ENCODE data around the gene BRWD1. TPM values are rescaled to one million over a fixed set of nuclear protein-coding genes. Genes with fewer than 3 reads are reported as not detected.

Gene BRWD1
- total RNA-seq, 1 experiment from 2014 or later: 53.3 TPM

GRCh38 chr21:39183272-39184049 lies 130.0 kb downstream of the BRWD1 start, which contains the start of gene PSMG1 (continued):
- TF ChIP-seq ZNF532 (CRISPR knock-in tag; IDR thresholded peaks at IDR 0.05; ENCODE audit: borderline replicate concordance): peak; percentile 91
- peak; percentile 82; the same call in 1 of the 2 replicates for TF ChIP-seq ZNF232 (CRISPR knock-in tag; IDR thresholded peaks at IDR 0.05)
- TF ChIP-seq GABPB1 (CRISPR knock-in tag; IDR thresholded peaks at IDR 0.05): no peak
- TF ChIP-seq, protein P1, sequence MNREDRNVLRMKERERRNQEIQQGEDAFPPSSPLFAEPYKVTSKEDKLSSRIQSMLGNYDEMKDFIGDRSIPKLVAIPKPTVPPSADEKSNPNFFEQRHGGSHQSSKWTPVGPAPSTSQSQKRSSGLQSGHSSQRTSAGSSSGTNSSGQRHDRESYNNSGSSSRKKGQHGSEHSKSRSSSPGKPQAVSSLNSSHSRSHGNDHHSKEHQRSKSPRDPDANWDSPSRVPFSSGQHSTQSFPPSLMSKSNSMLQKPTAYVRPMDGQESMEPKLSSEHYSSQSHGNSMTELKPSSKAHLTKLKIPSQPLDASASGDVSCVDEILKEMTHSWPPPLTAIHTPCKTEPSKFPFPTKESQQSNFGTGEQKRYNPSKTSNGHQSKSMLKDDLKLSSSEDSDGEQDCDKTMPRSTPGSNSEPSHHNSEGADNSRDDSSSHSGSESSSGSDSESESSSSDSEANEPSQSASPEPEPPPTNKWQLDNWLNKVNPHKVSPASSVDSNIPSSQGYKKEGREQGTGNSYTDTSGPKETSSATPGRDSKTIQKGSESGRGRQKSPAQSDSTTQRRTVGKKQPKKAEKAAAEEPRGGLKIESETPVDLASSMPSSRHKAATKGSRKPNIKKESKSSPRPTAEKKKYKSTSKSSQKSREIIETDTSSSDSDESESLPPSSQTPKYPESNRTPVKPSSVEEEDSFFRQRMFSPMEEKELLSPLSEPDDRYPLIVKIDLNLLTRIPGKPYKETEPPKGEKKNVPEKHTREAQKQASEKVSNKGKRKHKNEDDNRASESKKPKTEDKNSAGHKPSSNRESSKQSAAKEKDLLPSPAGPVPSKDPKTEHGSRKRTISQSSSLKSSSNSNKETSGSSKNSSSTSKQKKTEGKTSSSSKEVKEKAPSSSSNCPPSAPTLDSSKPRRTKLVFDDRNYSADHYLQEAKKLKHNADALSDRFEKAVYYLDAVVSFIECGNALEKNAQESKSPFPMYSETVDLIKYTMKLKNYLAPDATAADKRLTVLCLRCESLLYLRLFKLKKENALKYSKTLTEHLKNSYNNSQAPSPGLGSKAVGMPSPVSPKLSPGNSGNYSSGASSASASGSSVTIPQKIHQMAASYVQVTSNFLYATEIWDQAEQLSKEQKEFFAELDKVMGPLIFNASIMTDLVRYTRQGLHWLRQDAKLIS (CRISPR knock-in tag; IDR thresholded peaks at IDR 0.05; ENCODE audit: borderline replicate concordance): peak; percentile 92; the same call in 1 of the 2 replicates
- TF ChIP-seq RORB (CRISPR knock-in tag; IDR thresholded peaks at IDR 0.05): no peak
- TF ChIP-seq ZNF396 (CRISPR knock-in tag; IDR thresholded peaks at IDR 0.05; ENCODE audit: borderline replicate concordance): no peak
- 0 out of 2 replicates have a peak, but pooled peaks have one; percentile 17 for TF ChIP-seq ATF1 (CRISPR knock-in tag; IDR thresholded peaks at IDR 0.05)
- no peak for TF ChIP-seq STAT6 (CRISPR knock-in tag; conservative IDR thresholded peaks at IDR 0.05; ENCODE audit: low read depth)
- no peak; the same call in 1 of the 2 replicates for TF ChIP-seq CDX4 (CRISPR knock-in tag; IDR thresholded peaks at IDR 0.05; ENCODE audit: borderline replicate concordance)
- no peak for TF ChIP-seq MXD4 (CRISPR knock-in tag; IDR thresholded peaks at IDR 0.05; ENCODE audit: borderline replicate concordance)
- TF ChIP-seq NR1H2 (CRISPR knock-in tag; IDR thresholded peaks at IDR 0.05): no peak
- peak; percentile 87 for TF ChIP-seq ZNF121 (CRISPR knock-in tag; IDR thresholded peaks at IDR 0.05)
- TF ChIP-seq, protein P2, sequence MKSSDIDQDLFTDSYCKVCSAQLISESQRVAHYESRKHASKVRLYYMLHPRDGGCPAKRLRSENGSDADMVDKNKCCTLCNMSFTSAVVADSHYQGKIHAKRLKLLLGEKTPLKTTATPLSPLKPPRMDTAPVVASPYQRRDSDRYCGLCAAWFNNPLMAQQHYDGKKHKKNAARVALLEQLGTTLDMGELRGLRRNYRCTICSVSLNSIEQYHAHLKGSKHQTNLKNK (CRISPR knock-in tag; IDR thresholded peaks at IDR 0.05): no peak
- TF ChIP-seq TEAD1 (CRISPR knock-in tag; IDR thresholded peaks at IDR 0.05): no peak
- TF ChIP-seq CREM (CRISPR knock-in tag; IDR thresholded peaks at IDR 0.05): 0 out of 2 replicates have a peak, but pooled peaks have one; percentile 79
- TF ChIP-seq TP53 (CRISPR knock-in tag; IDR thresholded peaks at IDR 0.05): no peak
- TF ChIP-seq NFE2L1 (CRISPR knock-in tag; IDR thresholded peaks at IDR 0.05): peak; percentile 43; the same call in 1 of the 2 replicates
- peak; percentile 78 for TF ChIP-seq PRRX2 (CRISPR knock-in tag; IDR thresholded peaks at IDR 0.05)
- no peak for TF ChIP-seq CBFB (CRISPR knock-in tag; IDR thresholded peaks at IDR 0.05; ENCODE audit: low read depth)
- 0 out of 2 replicates have a peak, but pooled peaks have one; percentile 45 for TF ChIP-seq IRF1 (CRISPR knock-in tag; IDR thresholded peaks at IDR 0.05)
- TF ChIP-seq USF2 (CRISPR knock-in tag; IDR thresholded peaks at IDR 0.05): peak; percentile 66
- no peak; the same call in 1 of the 2 replicates for TF ChIP-seq OVOL2 (CRISPR knock-in tag; IDR thresholded peaks at IDR 0.05; ENCODE audit: borderline replicate concordance)
- peak; percentile 89 for TF ChIP-seq SMAD3 (CRISPR knock-in tag; IDR thresholded peaks at IDR 0.05; ENCODE audit: borderline replicate concordance)

Data from WTC11 (cell line).